NOMO-1 (cell line): Measurements from ENCODE around the gene ITGA2.

Source experiments
- DNase-seq, 2 experiments: peaks; one replicate each; lab custom pipeline; 2025; ENCODE audit not compliant: unreplicated experiment in 2 of 2; lab: John Stamatoyannopoulos, UW

ITGA2 gene

GRCh38 chr5:53017383-53017782 lies 28.2 kb downstream of the ITGA2 start:
- DNase-seq: no peak

- no peak for DNase-seq
Observed at GRCh38 chr5:53017794-53018391, 28.7 kb downstream of the ITGA2 start.

GRCh38 chr5:53019320-53019719 lies 30.2 kb downstream of the ITGA2 start:
- no peak for DNase-seq

GRCh38 chr5:53022930-53023511 lies 33.9 kb downstream of the ITGA2 start:
- DNase-seq: no peak

GRCh38 chr5:53023969-53024368 lies 34.8 kb downstream of the ITGA2 start:
- peak; percentile 43 to 71 for DNase-seq

- DNase-seq: no peak
Observed at GRCh38 chr5:53024535-53024934, 35.4 kb downstream of the ITGA2 start.

GRCh38 chr5:53025487-53025886 lies 36.3 kb downstream of the ITGA2 start:
- DNase-seq: no peak

- no peak for DNase-seq
Observed at GRCh38 chr5:53027913-53028312, 38.8 kb downstream of the ITGA2 start.

- DNase-seq: no peak
Observed at GRCh38 chr5:53029608-53030007, 40.5 kb downstream of the ITGA2 start.

GRCh38 chr5:53030893-53031292 lies 41.7 kb downstream of the ITGA2 start:
- no peak for DNase-seq

GRCh38 chr5:53031695-53032096 lies 42.5 kb downstream of the ITGA2 start:
- DNase-seq: no peak

- no peak for DNase-seq
Observed at GRCh38 chr5:53032188-53032587, 43.0 kb downstream of the ITGA2 start.

- no peak for DNase-seq
Observed at GRCh38 chr5:53034832-53035231, 45.7 kb downstream of the ITGA2 start.

GRCh38 chr5:53035868-53036381 lies 46.8 kb downstream of the ITGA2 start:
- DNase-seq: no peak

GRCh38 chr5:53037141-53037859 lies 48.1 kb downstream of the ITGA2 start:
- no peak for DNase-seq

- DNase-seq: no peak
Observed at GRCh38 chr5:53038196-53038847, 49.2 kb downstream of the ITGA2 start.

- DNase-seq: no peak
Observed at GRCh38 chr5:53039855-53040254, 50.7 kb downstream of the ITGA2 start.

- DNase-seq: no peak
Observed at GRCh38 chr5:53041071-53041692, 52.0 kb downstream of the ITGA2 start.

GRCh38 chr5:53041740-53042139 lies 52.6 kb downstream of the ITGA2 start:
- no peak for DNase-seq

- no peak for DNase-seq
Observed at GRCh38 chr5:53045263-53045662, 56.1 kb downstream of the ITGA2 start.

- DNase-seq: no peak
Observed at GRCh38 chr5:53048248-53048647, 59.1 kb downstream of the ITGA2 start.
